Upper lobe of right lung (tissue), 1 donor: ENCODE data around the gene SLC39A7. TPM values are rescaled to one million over a fixed set of nuclear protein-coding genes. Genes with fewer than 3 reads are reported as not detected.
"Not testable (repeated sequence)": the region's sequence is repeated elsewhere in the genome, so short reads cannot be mapped to it uniquely, and the experiment has no call there.

Source experiments
- ATAC-seq: fragments of 200-7000 bp; cut with Tn5 transposase; one replicate; pipeline ENCODE4 v1.9.1; 2020; ENCODE audit warnings: mild to moderate bottlenecking, moderate library complexity
- DNase-seq: peaks from one replicate; pipeline ENCODE4 v3.0.0-alpha.2; 2020
- H3K27ac ChIP-seq: fragments of 200-600 bp; one replicate; pipeline ENCODE4 v1.8.0; 2022
- H3K27me3 ChIP-seq: fragments of 200-600 bp; one replicate; pipeline ENCODE4 v1.8.0; 2022; ENCODE audit warnings: mild to moderate bottlenecking
- H3K36me3 ChIP-seq: fragments of 200-600 bp; one replicate; pipeline ENCODE4 v1.8.0; 2022
- H3K4me1 ChIP-seq: fragments of 200-600 bp; one replicate; pipeline ENCODE4 v1.8.0; 2022
- H3K4me3 ChIP-seq: fragments of 200-600 bp; one replicate; pipeline ENCODE4 v1.8.0; 2022; ENCODE audit warnings: mild to moderate bottlenecking
- H3K9me3 ChIP-seq: fragments of 200-600 bp; one replicate; pipeline ENCODE4 v1.8.0; 2022
- intact Hi-C: fragments of 100-400 bp; cut with DNase I; formaldehyde crosslinking; loops from one replicate; pipeline ENCODE4 v1.11.0; 2022
- total RNA-seq: library from RNA; stranded (reverse); fragmentation: NEBNext Ultra II Directional; extraction: Animal tissue kit (Norgen Biotek cat#: 25700); gene quantifications from one replicate; pipeline ENCODE4 v1.2.1, GENCODE V29; 2021
- TF ChIP-seq, protein P1 (sequence below): fragments of 200-600 bp; IDR thresholded peaks from one replicate; pipeline ENCODE4 v1.8.0; 2022; ENCODE audit warnings: antibody characterized with exemption
- donor health status: DM: no; HTN: yes; CAD: no; lungs with severe emphysema.

The SLC39A7 gene
- total RNA-seq, 1 donor from 2014 or later: 89.1 TPM

DNA sequence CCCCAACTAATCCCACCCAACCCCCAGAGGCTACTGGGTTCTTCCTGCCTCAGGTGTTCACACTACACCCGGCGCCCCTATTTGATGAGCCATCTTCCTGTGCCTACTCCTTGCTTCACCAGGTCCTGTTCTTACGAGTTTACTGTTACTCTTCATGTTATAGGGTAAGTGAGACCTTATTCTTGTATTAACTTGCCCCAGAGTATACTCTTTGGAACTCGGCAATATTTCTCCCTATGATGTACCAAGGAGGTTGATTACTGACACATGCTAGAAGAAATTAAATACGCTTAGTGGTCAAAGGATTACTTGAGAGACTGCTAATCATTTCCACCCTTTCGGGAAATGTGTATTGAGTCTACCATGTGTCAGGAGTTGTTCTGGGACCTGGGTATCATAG lies 16.6 kb downstream of the SLC39A7 start:
- peaks cover 17% of the 10 kb centered on the region for H3K4me1 ChIP-seq
- intact Hi-C loops: no loop called here

DNA sequence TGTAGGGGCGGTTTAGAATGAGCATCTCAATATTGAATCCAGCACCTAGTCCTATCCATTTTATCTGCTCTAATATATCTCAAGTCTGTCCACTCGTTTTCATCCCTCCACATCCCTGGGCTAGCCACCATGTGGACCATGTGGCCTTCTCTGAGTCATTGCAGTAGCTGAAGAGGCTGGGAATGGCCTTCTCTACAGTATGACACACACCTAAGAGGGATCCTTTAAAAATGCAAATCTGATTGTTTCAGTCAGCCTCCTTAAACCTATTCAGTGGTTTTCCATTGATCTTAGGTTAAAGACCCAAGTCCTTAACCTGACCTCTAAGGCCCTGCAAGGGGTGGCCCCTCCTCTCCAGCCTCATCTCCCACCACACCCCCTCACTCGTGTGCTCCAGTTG lies 17.0 kb downstream of the SLC39A7 start:
- H3K27me3 ChIP-seq: peaks cover 21% of the 10 kb centered on the region
- H3K27ac ChIP-seq: no peak overlapping the region
- H3K36me3 ChIP-seq: no peaks in the 10 kb centered on the region
- DNase-seq (no peak), ATAC-seq (no peak)
- no peaks in the 10 kb centered on the region for H3K9me3 ChIP-seq
- H3K4me3 ChIP-seq: no peak overlapping the region
- intact Hi-C loops: no loop called here
- TF ChIP-seq, protein P1, sequence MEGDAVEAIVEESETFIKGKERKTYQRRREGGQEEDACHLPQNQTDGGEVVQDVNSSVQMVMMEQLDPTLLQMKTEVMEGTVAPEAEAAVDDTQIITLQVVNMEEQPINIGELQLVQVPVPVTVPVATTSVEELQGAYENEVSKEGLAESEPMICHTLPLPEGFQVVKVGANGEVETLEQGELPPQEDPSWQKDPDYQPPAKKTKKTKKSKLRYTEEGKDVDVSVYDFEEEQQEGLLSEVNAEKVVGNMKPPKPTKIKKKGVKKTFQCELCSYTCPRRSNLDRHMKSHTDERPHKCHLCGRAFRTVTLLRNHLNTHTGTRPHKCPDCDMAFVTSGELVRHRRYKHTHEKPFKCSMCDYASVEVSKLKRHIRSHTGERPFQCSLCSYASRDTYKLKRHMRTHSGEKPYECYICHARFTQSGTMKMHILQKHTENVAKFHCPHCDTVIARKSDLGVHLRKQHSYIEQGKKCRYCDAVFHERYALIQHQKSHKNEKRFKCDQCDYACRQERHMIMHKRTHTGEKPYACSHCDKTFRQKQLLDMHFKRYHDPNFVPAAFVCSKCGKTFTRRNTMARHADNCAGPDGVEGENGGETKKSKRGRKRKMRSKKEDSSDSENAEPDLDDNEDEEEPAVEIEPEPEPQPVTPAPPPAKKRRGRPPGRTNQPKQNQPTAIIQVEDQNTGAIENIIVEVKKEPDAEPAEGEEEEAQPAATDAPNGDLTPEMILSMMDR: no peak
- H3K4me1 ChIP-seq: peaks cover 14% of the 10 kb centered on the region

More for the DNA sequence above, 16.6 kb downstream of the SLC39A7 start:
- ATAC-seq: no peak
- peaks cover 21% of the 10 kb centered on the region for H3K27me3 ChIP-seq
- no peaks in the 10 kb centered on the region for H3K9me3 ChIP-seq
- H3K36me3 ChIP-seq: peaks cover under 1% of the 10 kb centered on the region
- H3K27ac ChIP-seq: no peak overlapping the region
- TF ChIP-seq, protein P1: no peak
- no peak for DNase-seq
- H3K4me3 ChIP-seq: no peak overlapping the region

GRCh38 chr6:33226503-33227120 lies 25.9 kb downstream of the SLC39A7 start:
- intact Hi-C loops, H3K9me3 ChIP-seq, H3K36me3 ChIP-seq, H3K27me3 ChIP-seq, H3K27ac ChIP-seq, ATAC-seq, DNase-seq, H3K4me3 ChIP-seq, H3K4me1 ChIP-seq: not testable (repeated sequence)

DNA sequence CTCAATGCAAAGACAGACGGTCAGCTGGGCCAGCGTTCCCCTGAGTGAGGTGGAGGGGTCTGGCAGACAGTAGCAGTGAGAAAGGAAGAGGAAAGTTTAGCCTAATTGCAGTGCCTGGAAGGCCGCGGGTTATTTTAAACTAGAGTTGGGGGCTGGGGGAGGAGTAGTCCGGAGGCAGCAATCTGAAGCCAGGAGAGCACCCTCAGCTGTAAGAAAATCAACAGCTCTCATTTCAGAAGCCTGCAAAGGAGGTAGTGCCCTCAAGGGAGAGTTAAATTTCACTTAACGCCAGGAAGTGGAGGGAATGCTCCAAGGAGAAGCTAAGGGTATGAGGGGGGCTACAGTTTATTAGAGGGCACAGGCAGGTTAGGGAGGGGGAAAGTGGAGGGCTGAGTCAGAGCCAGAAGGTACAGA lies 34.6 kb downstream of the SLC39A7 start:
- no peaks in the 10 kb centered on the region for H3K4me1 ChIP-seq
- no peaks in the 10 kb centered on the region for H3K9me3 ChIP-seq
- peaks cover 23% of the 10 kb centered on the region for H3K27me3 ChIP-seq
- no peak overlapping the region for H3K27ac ChIP-seq
- intact Hi-C loops: no loop called here
- no peaks in the 10 kb centered on the region for H3K36me3 ChIP-seq
- H3K4me3 ChIP-seq: no peak overlapping the region
- ATAC-seq: no peak
- TF ChIP-seq, protein P1: no peak
- no peak for DNase-seq

- no peaks in the 10 kb centered on the region for H3K9me3 ChIP-seq
- H3K27me3 ChIP-seq: peaks cover 23% of the 10 kb centered on the region
- DNase-seq (no peak), ATAC-seq (no peak)
- TF ChIP-seq, protein P1: no peak
- no peak overlapping the region for H3K4me3 ChIP-seq
- no peaks in the 10 kb centered on the region for H3K4me1 ChIP-seq
- no peaks in the 10 kb centered on the region for H3K36me3 ChIP-seq
- H3K27ac ChIP-seq: no peak overlapping the region
- intact Hi-C loops: no loop called here
Observed at GRCh38 chr6:33236328-33236727, 35.7 kb downstream of the SLC39A7 start.

DNA sequence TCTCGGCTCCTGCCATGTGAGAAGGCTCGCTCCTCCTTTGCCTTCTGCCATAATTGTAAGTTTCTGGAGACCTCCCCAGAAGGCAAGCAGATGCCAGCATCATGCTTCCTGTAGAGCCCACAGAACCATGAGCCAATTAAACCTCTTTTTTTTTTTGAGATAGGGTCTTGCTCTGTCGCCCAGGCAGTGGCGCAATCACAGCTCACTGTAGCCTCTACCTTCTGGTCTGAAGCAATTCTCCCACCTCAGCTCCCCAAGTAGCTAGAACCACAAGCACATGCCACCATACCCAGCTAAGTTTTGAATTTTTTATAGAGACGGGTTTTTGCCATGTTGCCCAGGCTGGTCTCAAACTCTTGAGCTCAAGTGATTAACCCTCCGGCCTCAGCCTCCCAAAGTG lies 36.2 kb downstream of the SLC39A7 start:
- Histone ChIP-seq H3K9me3 (no peaks in the 10 kb centered on the region), H3K27me3 (peaks cover 23% of the 10 kb centered on the region), H3K36me3 (no peaks in the 10 kb centered on the region), H3K4me3 (no peak overlapping the region), H3K4me1 (no peaks in the 10 kb centered on the region), H3K27ac (no peak overlapping the region)
- intact Hi-C loops: no loop called here
- DNase-seq (no peak), ATAC-seq (no peak)
- TF ChIP-seq, protein P1: no peak
